ENCODE measurements around the gene NIT2. TPM values are rescaled to one million over a fixed set of nuclear protein-coding genes. Genes with fewer than 3 reads are reported as not detected.

Gene NIT2
- total RNA-seq, 1 experiment from 2014 or later, result 63.1 TPM

DNA sequence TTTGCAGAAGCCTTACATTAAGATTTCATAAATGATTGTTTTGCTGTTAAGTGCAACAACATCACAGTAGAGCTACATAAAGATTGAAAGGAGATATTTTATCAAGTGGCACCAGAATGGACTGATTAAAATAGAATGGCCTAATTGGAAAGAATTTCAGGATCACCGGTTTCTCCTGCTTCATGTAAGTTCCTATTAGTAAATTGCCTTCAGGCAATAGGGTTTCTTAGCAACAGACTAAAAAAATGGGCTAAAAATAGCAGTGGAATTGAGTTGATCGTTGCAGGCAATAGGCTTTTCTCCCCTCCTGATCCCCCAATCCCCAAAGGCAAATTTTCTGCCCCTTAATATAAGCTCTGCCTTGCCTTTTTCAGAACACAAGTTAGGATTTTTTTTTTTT is 67.7 kb downstream of the NIT2 start:
- H3K9ac ChIP-seq (ENCODE audit: low read length), result peak overlapping the region; percentile 84
- peaks cover 6% of the 10 kb centered on the region; the same call in 1 of the 2 replicates for H3K9me3 ChIP-seq (ENCODE audit: low read length)
- CTCF ChIA-PET, result interaction anchor here (1.0 kb wide), 1 partner anchor 60 kb away, joined by 3 read pairs; no protein-coding TSS in a partner anchor
- H3K9me2 ChIP-seq (replicated peaks; ENCODE audit: low read length), result no peaks in the 10 kb centered on the region
- H2AFZ ChIP-seq (ENCODE audit: low read length), result 0 out of 2 replicates have a peak overlapping the region, but pooled peaks have one; percentile 78
- peak overlapping the region; percentile 87 for H3K4me2 ChIP-seq (ENCODE audit: low read length)
- DNase-seq, result peak; percentile 69
- peak overlapping the region; percentile 78 for H3K27ac ChIP-seq (ENCODE audit: low read length)
- H3K4me1 ChIP-seq (ENCODE audit: insufficient read depth, low read length), result peaks cover 23% of the 10 kb centered on the region
- no peaks in the 10 kb centered on the region for H3F3A ChIP-seq (ENCODE audit: low read length, unreplicated experiment)
- ATAC-seq, result no peak
- H3K36me3 ChIP-seq (ENCODE audit: low read depth, low read length), result peaks cover 7% of the 10 kb centered on the region
- peak overlapping the region; percentile 94 for H3K4me3 ChIP-seq (ENCODE audit: low read length)
- intact Hi-C loops (cut with micrococcal nuclease), result loop anchor here (2.0 to 5.0 kb wide), 3 partner anchors 37 to 570 kb away; no protein-coding TSS in a partner anchor
- BruUV-seq (replicated peaks), result no TSS peak
- H4K20me1 ChIP-seq (ENCODE audit: low read length), result peaks cover 21% of the 10 kb centered on the region
- POLR2A ChIA-PET (ENCODE audit: unreplicated experiment), result interaction anchor here (0.6 to 1.5 kb wide), 2 partner anchors 33 to 35 kb away, joined by 5 to 10 read pairs; no protein-coding TSS in a partner anchor
- TF ChIP-seq CTCF (conservative IDR thresholded peaks at IDR 0.05; ENCODE audit: low read depth, low read length), result no peak
- TF ChIP-seq EZH2phosphoT487 (IDR thresholded peaks at IDR 0.05; ENCODE audit: borderline replicate concordance, low read length), result no peak
- no peak for TF ChIP-seq EZH2 (IDR thresholded peaks at IDR 0.05; ENCODE audit: low read length, unreplicated experiment)
- no peaks in the 10 kb centered on the region for H3K27me3 ChIP-seq (ENCODE audit: low read length)
- H3K79me2 ChIP-seq (ENCODE audit: low read length), result peaks cover 91% of the 10 kb centered on the region

DNA sequence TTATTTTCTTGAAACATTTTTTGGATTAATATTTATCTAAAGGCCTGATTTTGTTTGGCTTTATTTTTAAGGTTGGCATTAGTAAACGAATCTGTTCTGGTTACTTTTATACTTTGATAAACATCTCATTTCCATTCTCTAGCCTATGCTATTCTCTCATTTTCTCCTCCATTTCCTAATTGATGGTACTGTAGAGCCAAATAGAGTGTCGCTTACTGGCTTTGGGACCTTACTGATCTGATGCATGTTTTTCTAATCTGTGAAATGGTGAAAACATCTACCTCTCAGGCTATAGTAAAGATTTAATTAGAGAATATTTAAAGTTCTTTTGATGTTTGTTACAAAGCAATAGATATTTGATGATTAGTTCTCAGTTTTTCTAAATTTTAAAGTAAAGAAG is 68.3 kb downstream of the NIT2 start:
- Histone ChIP-seq H3K4me2 (ENCODE audit: low read length) (peak overlapping the region; percentile 87), H3K27ac (ENCODE audit: low read length) (peak overlapping the region; percentile 78; the same call in 1 of the 2 replicates), H3K4me3 (ENCODE audit: low read length) (peak overlapping the region; percentile 94), H3K9me3 (ENCODE audit: low read length) (peaks cover 13% of the 10 kb centered on the region; the same call in 1 of the 2 replicates), H3K9me2 (replicated peaks; ENCODE audit: low read length) (no peaks in the 10 kb centered on the region), H3K9ac (ENCODE audit: low read length) (peak overlapping the region; percentile 84), H3F3A (ENCODE audit: low read length, unreplicated experiment) (no peaks in the 10 kb centered on the region), H3K36me3 (ENCODE audit: low read depth, low read length) (peaks cover 13% of the 10 kb centered on the region), H2AFZ (ENCODE audit: low read length) (peak overlapping the region; percentile 56), H3K27me3 (ENCODE audit: low read length) (no peaks in the 10 kb centered on the region), H3K79me2 (ENCODE audit: low read length) (peaks cover 91% of the 10 kb centered on the region), H3K4me1 (ENCODE audit: insufficient read depth, low read length) (peaks cover 21% of the 10 kb centered on the region), H4K20me1 (ENCODE audit: low read length) (peaks cover 19% of the 10 kb centered on the region)
- CTCF ChIA-PET, result no interaction called here
- intact Hi-C loops (cut with micrococcal nuclease), result loop anchor here (2.0 to 5.0 kb wide), 3 partner anchors 36 to 571 kb away; no protein-coding TSS in a partner anchor
- DNase-seq (no peak), ATAC-seq (no peak)
- TF ChIP-seq EZH2phosphoT487 (IDR thresholded peaks at IDR 0.05; ENCODE audit: borderline replicate concordance, low read length), result no peak
- TF ChIP-seq EZH2 (IDR thresholded peaks at IDR 0.05; ENCODE audit: low read length, unreplicated experiment), result no peak
- TF ChIP-seq CTCF (conservative IDR thresholded peaks at IDR 0.05; ENCODE audit: low read depth, low read length), result no peak
- POLR2A ChIA-PET (ENCODE audit: unreplicated experiment), result no interaction called here
- no TSS peak for BruUV-seq (replicated peaks)
